HUES64 (cell line): ENCODE results near the gene ANKRD13B.

Experiments
- H3K27ac ChIP-seq: 2 replicates; pipeline ENCODE4 v1.7.0; 2013; ENCODE audit warnings: low read depth, low read length, inconsistent platforms
- H3K27me3 ChIP-seq: 2 replicates; pipeline ENCODE4 v1.6.1; 2013; ENCODE audit warnings: mild to moderate bottlenecking, low read length; ENCODE audit not compliant: insufficient read depth
- H3K36me3 ChIP-seq: 2 replicates; pipeline ENCODE4 v1.6.1; 2013; ENCODE audit warnings: mild to moderate bottlenecking, low read length; ENCODE audit not compliant: insufficient read depth
- H3K4me1 ChIP-seq: 2 replicates; pipeline ENCODE4 v1.6.1; 2013; ENCODE audit warnings: mild to moderate bottlenecking, low read length, moderate library complexity; ENCODE audit not compliant: insufficient read depth
- H3K4me3 ChIP-seq: 2 replicates; pipeline ENCODE4 v1.5.1; 2013; ENCODE audit warnings: mild to moderate bottlenecking, low read length, moderate library complexity
- H3K9ac ChIP-seq: 2 replicates; pipeline ENCODE4 v1.6.1; 2013; ENCODE audit warnings: mild to moderate bottlenecking, low read depth, low read length
- H3K9me3 ChIP-seq: 2 replicates; pipeline ENCODE4 v1.6.1; 2013; ENCODE audit warnings: low read depth, low read length; ENCODE audit not compliant: insufficient read depth
- WGBS: fragments of 150-250, 120-280 bp; methylation state at CpG from one replicate; pipeline ENCODE4 v1.1.7; 2013; ENCODE audit warnings: missing lambda C conversion rate; 5-methylcytosine and 5-hydroxymethylcytosine counted together

Gene ANKRD13B

GRCh38 chr17:29585080-29585751 lies 7.7 kb upstream of the ANKRD13B start:
- no peak overlapping the region for H3K9ac ChIP-seq
- H3K9me3 ChIP-seq = no peaks in the 10 kb centered on the region
- no peak overlapping the region for H3K27ac ChIP-seq
- peaks cover 10% of the 10 kb centered on the region; the same call in 1 of the 2 replicates for H3K36me3 ChIP-seq
- H3K4me1 ChIP-seq = peaks cover 37% of the 10 kb centered on the region
- 82% methylated on average over 8 of the region's 8 CpGs for WGBS
- H3K27me3 ChIP-seq = peaks cover 8% of the 10 kb centered on the region
- no peak overlapping the region for H3K4me3 ChIP-seq

- Histone ChIP-seq H3K4me1 (peaks cover 43% of the 10 kb centered on the region), H3K27ac (no peak overlapping the region), H3K9ac (no peak overlapping the region), H3K36me3 (peaks cover 9% of the 10 kb centered on the region; the same call in 1 of the 2 replicates), H3K9me3 (no peaks in the 10 kb centered on the region), H3K27me3 (peaks cover 14% of the 10 kb centered on the region), H3K4me3 (no peak overlapping the region)
- WGBS = 92% methylated on average over 9 of the region's 9 CpGs
Measured at GRCh38 chr17:29586676-29587469, 6.1 kb upstream of the ANKRD13B start.

- 0 out of 2 replicates have a peak, but pooled peaks cover 2% of the 10 kb centered on the region for H3K36me3 ChIP-seq
- no peak overlapping the region for H3K27ac ChIP-seq
- no peak overlapping the region for H3K9ac ChIP-seq
- H3K4me1 ChIP-seq = peaks cover 49% of the 10 kb centered on the region
- H3K27me3 ChIP-seq = peaks cover 14% of the 10 kb centered on the region
- H3K9me3 ChIP-seq = no peaks in the 10 kb centered on the region
- peak overlapping the region; percentile 66; the same call in 1 of the 2 replicates for H3K4me3 ChIP-seq
- WGBS = 90% methylated on average over 6 of the region's 6 CpGs
Measured at GRCh38 chr17:29587591-29587990, 5.3 kb upstream of the ANKRD13B start.

GRCh38 chr17:29588017-29588561 lies 4.8 kb upstream of the ANKRD13B start:
- H3K4me1 ChIP-seq = peaks cover 50% of the 10 kb centered on the region
- H3K27me3 ChIP-seq = peaks cover 14% of the 10 kb centered on the region
- H3K4me3 ChIP-seq = peak overlapping the region; percentile 66
- WGBS = 52% methylated on average over 8 of the region's 8 CpGs
- H3K9me3 ChIP-seq = no peaks in the 10 kb centered on the region
- H3K36me3 ChIP-seq = no peaks in the 10 kb centered on the region
- H3K9ac ChIP-seq = 0 out of 2 replicates have a peak overlapping the region, but pooled peaks have one; percentile 51
- no peak overlapping the region for H3K27ac ChIP-seq

- peak overlapping the region; percentile 66 for H3K4me3 ChIP-seq
- H3K27ac ChIP-seq = no peak overlapping the region
- H3K27me3 ChIP-seq = peaks cover 15% of the 10 kb centered on the region
- no peaks in the 10 kb centered on the region for H3K9me3 ChIP-seq
- WGBS = 1% methylated on average over 72 of the region's 72 CpGs
- H3K4me1 ChIP-seq = peaks cover 48% of the 10 kb centered on the region
- no peaks in the 10 kb centered on the region for H3K36me3 ChIP-seq
- peak overlapping the region; percentile 51; the same call in 1 of the 2 replicates for H3K9ac ChIP-seq
Measured at GRCh38 chr17:29588562-29589411, 4.1 kb upstream of the ANKRD13B start.

GRCh38 chr17:29589524-29590410 lies 3.2 kb upstream of the ANKRD13B start, which contains the start of gene GIT1:
Gene GIT1, minus strand, starts transcription at chr17:29589648. Its CDS starts 270 bp downstream, at chr17:29589378.
- Histone ChIP-seq H3K9me3 (no peaks in the 10 kb centered on the region), H3K9ac (peak within 1 kb of the TSS; percentile 59), H3K36me3 (no peaks in the 10 kb centered on the region), H3K4me1 (peaks cover 39% of the 10 kb centered on the region), H3K27ac (no peak within 1 kb of the TSS), H3K4me3 (peak within 1 kb of the TSS; percentile 66), H3K27me3 (peaks cover 22% of the 10 kb centered on the region)
- 8% methylated on average over 67 of the region's 70 CpGs for WGBS

GRCh38 chr17:29590411-29591145 lies 2.4 kb upstream of the ANKRD13B start:
- 19% methylated on average over 30 of the region's 30 CpGs for WGBS
- no peaks in the 10 kb centered on the region for H3K36me3 ChIP-seq
- H3K9ac ChIP-seq = peak overlapping the region; percentile 59
- peak overlapping the region; percentile 66 for H3K4me3 ChIP-seq
- 0 out of 2 replicates have a peak overlapping the region, but pooled peaks have one; percentile 31 for H3K27ac ChIP-seq
- H3K9me3 ChIP-seq = no peaks in the 10 kb centered on the region
- peaks cover 35% of the 10 kb centered on the region for H3K4me1 ChIP-seq
- peaks cover 22% of the 10 kb centered on the region for H3K27me3 ChIP-seq

- Histone ChIP-seq H3K27ac (0 out of 2 replicates have a peak overlapping the region, but pooled peaks have one; percentile 31), H3K4me1 (peaks cover 31% of the 10 kb centered on the region), H3K4me3 (peak overlapping the region; percentile 66), H3K27me3 (peaks cover 22% of the 10 kb centered on the region), H3K9me3 (no peaks in the 10 kb centered on the region), H3K36me3 (no peaks in the 10 kb centered on the region), H3K9ac (peak overlapping the region; percentile 59)
- under 1% methylated on average over 31 of the region's 31 CpGs for WGBS
Measured at GRCh38 chr17:29591146-29591736, 1.7 kb upstream of the ANKRD13B start.
